ENCODE data around the gene TMOD1.

- TF ChIP-seq CTCF (conservative IDR thresholded peaks at IDR 0.05; ENCODE audit: low read depth, low read length) (no peak), EZH2 (IDR thresholded peaks at IDR 0.05; ENCODE audit: low read length, unreplicated experiment) (no peak)
Observed at GRCh38 chr9:97554566-97555075, 53.2 kb downstream of the TMOD1 start.
